Fibroblast of pulmonary artery (primary cell): ENCODE results near the gene C4orf46.
"Not testable (repeated sequence)": the region's sequence is repeated elsewhere in the genome, so short reads cannot be mapped to it uniquely, and the experiment has no call there.

Experiments
- DNase-seq: peaks from one replicate; pipeline ENCODE4 v3.0.0-alpha.2; 2010; ENCODE audit warnings: low read depth
- H3K4me3 ChIP-seq: replicated peaks from 2 replicates; pipeline ENCODE4 v1.5.1; 2011; ENCODE audit warnings: low read depth, mild to moderate bottlenecking, control low read depth, low read length, moderate library complexity
- TF ChIP-seq, protein P1 (sequence below): IDR thresholded peaks from 2 replicates; pipeline ENCODE4 v1.5.1; 2011; ENCODE audit warnings: mild to moderate bottlenecking, control low read depth, low read length, inconsistent platforms; ENCODE audit errors: missing control alignments

C4orf46 gene

GRCh38 chr4:158671665-158671914 is at the start of gene C4orf46:
C4orf46 (minus strand) TSS chr4:158671887; CDS start chr4:158671801, 86 bp downstream.
- no peak for DNase-seq
- TF ChIP-seq, protein P1, sequence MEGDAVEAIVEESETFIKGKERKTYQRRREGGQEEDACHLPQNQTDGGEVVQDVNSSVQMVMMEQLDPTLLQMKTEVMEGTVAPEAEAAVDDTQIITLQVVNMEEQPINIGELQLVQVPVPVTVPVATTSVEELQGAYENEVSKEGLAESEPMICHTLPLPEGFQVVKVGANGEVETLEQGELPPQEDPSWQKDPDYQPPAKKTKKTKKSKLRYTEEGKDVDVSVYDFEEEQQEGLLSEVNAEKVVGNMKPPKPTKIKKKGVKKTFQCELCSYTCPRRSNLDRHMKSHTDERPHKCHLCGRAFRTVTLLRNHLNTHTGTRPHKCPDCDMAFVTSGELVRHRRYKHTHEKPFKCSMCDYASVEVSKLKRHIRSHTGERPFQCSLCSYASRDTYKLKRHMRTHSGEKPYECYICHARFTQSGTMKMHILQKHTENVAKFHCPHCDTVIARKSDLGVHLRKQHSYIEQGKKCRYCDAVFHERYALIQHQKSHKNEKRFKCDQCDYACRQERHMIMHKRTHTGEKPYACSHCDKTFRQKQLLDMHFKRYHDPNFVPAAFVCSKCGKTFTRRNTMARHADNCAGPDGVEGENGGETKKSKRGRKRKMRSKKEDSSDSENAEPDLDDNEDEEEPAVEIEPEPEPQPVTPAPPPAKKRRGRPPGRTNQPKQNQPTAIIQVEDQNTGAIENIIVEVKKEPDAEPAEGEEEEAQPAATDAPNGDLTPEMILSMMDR = no peak
- H3K4me3 ChIP-seq = peak within 1 kb of the TSS; percentile 95

DNA sequence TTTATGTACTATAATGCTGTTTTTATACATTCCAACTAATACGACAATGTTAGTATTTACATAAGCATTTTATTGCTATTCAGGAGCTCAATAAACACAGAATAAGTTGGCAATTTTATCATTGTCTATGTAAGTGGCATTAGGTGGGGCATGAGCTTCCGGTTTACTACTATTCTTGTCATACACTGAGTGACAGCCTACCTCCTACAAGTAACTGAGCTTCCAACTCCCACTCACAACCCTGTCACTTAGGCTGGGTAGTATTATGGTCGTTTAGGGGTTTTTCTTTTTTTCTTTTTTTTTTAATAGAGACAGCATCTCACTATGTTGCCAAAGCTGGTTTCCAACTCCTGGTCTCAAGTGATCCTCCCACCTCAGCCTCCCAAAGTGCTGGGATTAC is 44.1 kb upstream of the C4orf46 start:
- H3K4me3 ChIP-seq = no peak overlapping the region
- DNase-seq = no peak
- TF ChIP-seq, protein P1 = no peak

DNA sequence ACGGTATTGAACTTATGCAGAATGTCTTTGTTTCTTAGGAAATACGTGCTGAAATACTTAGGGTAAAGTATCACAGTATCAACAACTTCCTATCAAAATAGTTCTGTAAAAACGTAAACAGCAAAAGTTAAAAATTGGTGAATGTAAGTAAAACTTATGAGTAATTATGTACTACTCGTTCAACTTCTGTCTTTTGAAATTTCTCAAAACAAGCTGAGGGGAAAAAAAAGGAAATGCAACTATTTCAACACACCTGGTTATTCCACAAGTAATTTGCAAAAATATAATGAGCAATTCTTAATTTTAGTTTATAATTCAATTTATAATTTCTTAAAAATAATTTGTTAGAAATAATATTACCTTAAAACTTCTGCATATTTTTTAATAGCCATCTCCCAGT is 43.2 kb upstream of the C4orf46 start:
- TF ChIP-seq, protein P1 = no peak
- no peak for DNase-seq
- H3K4me3 ChIP-seq = no peak overlapping the region

- not testable (repeated sequence) for H3K4me3 ChIP-seq, DNase-seq
Measured at GRCh38 chr4:158712622-158713021, 40.9 kb upstream of the C4orf46 start.

GRCh38 chr4:158710814-158711213 is 39.1 kb upstream of the C4orf46 start:
- H3K4me3 ChIP-seq = no peak overlapping the region
- TF ChIP-seq, protein P1 = peak; percentile 29
- DNase-seq = peak; percentile 29

- no peak overlapping the region for H3K4me3 ChIP-seq
- TF ChIP-seq, protein P1 = no peak
- no peak for DNase-seq
Measured at GRCh38 chr4:158704274-158704673, 32.6 kb upstream of the C4orf46 start.

- H3K4me3 ChIP-seq = no peak overlapping the region
- DNase-seq = no peak
- TF ChIP-seq, protein P1 = no peak
Measured at GRCh38 chr4:158688813-158689212, 17.1 kb upstream of the C4orf46 start.

GRCh38 chr4:158682066-158682465 is 10.4 kb upstream of the C4orf46 start:
- H3K4me3 ChIP-seq = no peak overlapping the region
- TF ChIP-seq, protein P1 = no peak
- DNase-seq = no peak
